SK-N-SH (cell line): Measurements from ENCODE around the gene CRIM1. TPM values are rescaled to one million over a fixed set of nuclear protein-coding genes. Genes with fewer than 3 reads are reported as not detected.

ENCODE experiments used
- CTCF ChIA-PET: fragments of 300-600, 350-600 bp; formaldehyde crosslinking; extraction: SDS; loops from one replicate; lab custom pipeline; 2021; lab: Yijun Ruan, JAX
- POLR2A ChIA-PET: fragments of 350-600 bp; sonication (Branson Sonifier 250); formaldehyde crosslinking; extraction: SDS; loops from one replicate; lab custom pipeline; 2020; ENCODE audit warnings: antibody characterized with exemption, inconsistent platforms; lab: Yijun Ruan, JAX
- DNase-seq: peaks from one replicate; pipeline ENCODE4 v3.0.0; 2012
- H2AFZ ChIP-seq: fragments of 200-600 bp; sonication (generic); 2 replicates; pipeline ENCODE4 v1.8.1; 2016; ENCODE audit warnings: antibody characterized with exemption, mild to moderate bottlenecking, low read depth
- H3F3A ChIP-seq: fragments of 200-600 bp; sonication (generic); replicated peaks from 2 replicates; pipeline ENCODE3; 2016; ENCODE audit warnings: antibody characterized with exemption, mild to moderate bottlenecking; ENCODE audit not compliant: insufficient read depth
- H3K27ac ChIP-seq, 2 experiments: fragments of 200-500 bp in 1 of 2; fragments of 200-600 bp in 1 of 2; sonication (Bioruptor generic) in 1 of 2; sonication (generic), shearing (Covaris generic) in 1 of 2; 2 replicates each; pipeline versions ENCODE4 v1.5.1 to v1.6.1; 2014 to 2016; ENCODE audit warnings: low read depth in 2 of 2, inconsistent platforms in 1 of 2, low read length in 1 of 2, mild to moderate bottlenecking in 1 of 2, mixed read lengths in 1 of 2
- H3K27me3 ChIP-seq: fragments of 200-600 bp; sonication (generic), shearing (Covaris generic); 2 replicates; pipeline ENCODE4 v1.6.1; 2016; ENCODE audit warnings: mixed run types; ENCODE audit not compliant: insufficient read depth
- H3K36me3 ChIP-seq, 2 experiments: fragments of 200-500 bp in 1 of 2; fragments of 200-600 bp in 1 of 2; sonication (Bioruptor generic) in 1 of 2; sonication (generic) in 1 of 2; replicated peaks in 1 of 2; 2 replicates each; pipeline versions ENCODE3 to v1.5.1; 2014 to 2016; ENCODE audit warnings: low read length in 1 of 2, mild to moderate bottlenecking in 1 of 2; ENCODE audit not compliant: insufficient read depth in 2 of 2, control insufficient read depth in 1 of 2
- H3K4me1 ChIP-seq, 2 experiments: fragments of 200-500 bp in 1 of 2; fragments of 200-600 bp in 1 of 2; sonication (Bioruptor generic) in 1 of 2; sonication (generic), shearing (Covaris generic) in 1 of 2; 2 replicates each; pipeline versions ENCODE4 v1.5.1 to v1.6.1; 2014 to 2016; ENCODE audit warnings: low read depth in 1 of 2, low read length in 1 of 2, mixed run types in 1 of 2; ENCODE audit not compliant: insufficient read depth in 2 of 2, control insufficient read depth in 1 of 2
- H3K4me2 ChIP-seq: fragments of 200-600 bp; sonication (generic), shearing (Covaris generic); 2 replicates; pipeline ENCODE4 v1.6.1; 2017; ENCODE audit warnings: mixed run types
- H3K4me3 ChIP-seq, 2 experiments: fragments of 200-500 bp in 1 of 2; fragments of 200-600 bp in 1 of 2; sonication (Bioruptor generic) in 1 of 2; sonication (generic), shearing (Covaris generic) in 1 of 2; 2 replicates each; pipeline versions ENCODE4 v1.5.1 to v1.8.1; 2014 to 2016; ENCODE audit warnings: low read depth in 2 of 2, inconsistent platforms in 1 of 2, low read length in 1 of 2, mild to moderate bottlenecking in 1 of 2, mixed read lengths in 1 of 2, moderate library complexity in 1 of 2
- H3K79me2 ChIP-seq: fragments of 200-600 bp; sonication (generic); 2 replicates; pipeline ENCODE4 v1.8.1; 2017; ENCODE audit warnings: mild to moderate bottlenecking; ENCODE audit not compliant: insufficient read depth
- H3K9ac ChIP-seq: fragments of 200-600 bp; sonication (generic); 2 replicates; pipeline ENCODE4 v1.6.1; 2017; ENCODE audit warnings: mixed run types
- H3K9me2 ChIP-seq: fragments of 200-600 bp; sonication (generic); 2 replicates; pipeline ENCODE4 v1.6.1; 2017; ENCODE audit warnings: mixed run types
- H3K9me3 ChIP-seq: fragments of 200-600 bp; sonication (generic); 2 replicates; pipeline ENCODE4 v1.6.1; 2017; ENCODE audit warnings: mixed run types, mild to moderate bottlenecking, moderate library complexity
- H4K20me1 ChIP-seq: fragments of 200-600 bp; sonication (generic); 2 replicates; pipeline ENCODE4 v1.6.1; 2017; ENCODE audit warnings: mild to moderate bottlenecking, mixed run types; ENCODE audit not compliant: insufficient read depth
- ELF1 ChIP-seq: IDR thresholded peaks from 2 replicates; pipeline ENCODE4 v1.4.0; 2012
- EP300 ChIP-seq, 2 experiments: IDR thresholded peaks; 2 replicates each; pipeline versions ENCODE4 v1.4.0 to v1.6.1; 2012; ENCODE audit warnings: borderline replicate concordance in 1 of 2, low read depth in 1 of 2, low read length in 1 of 2
- EZH2phosphoT487 ChIP-seq: fragments of 200-600 bp; sonication (generic); IDR thresholded peaks from 2 replicates; pipeline ENCODE4 v1.6.1; 2017; ENCODE audit warnings: low read depth, mixed run types, mild to moderate bottlenecking, antibody characterized with exemption, moderate library complexity, borderline replicate concordance
- FOSL2 ChIP-seq: IDR thresholded peaks from 2 replicates; pipeline ENCODE4 v1.4.0; 2012; ENCODE audit warnings: low read depth, mild to moderate bottlenecking, moderate library complexity, borderline replicate concordance
- FOXJ3 ChIP-seq: sonication (generic); formaldehyde crosslinking; IDR thresholded peaks from 2 replicates; pipeline ENCODE4 v1.5.1; 2020; ENCODE audit warnings: mild to moderate bottlenecking, missing genetic modification reagents
- JUND ChIP-seq: IDR thresholded peaks from 2 replicates; pipeline ENCODE4 v1.4.0; 2012
- MEF2A ChIP-seq: IDR thresholded peaks from 2 replicates; pipeline ENCODE4 v1.4.0; 2012; ENCODE audit warnings: low read depth, borderline replicate concordance
- MXI1 ChIP-seq: IDR thresholded peaks from 2 replicates; pipeline ENCODE4 v1.6.1; 2012; ENCODE audit warnings: mild to moderate bottlenecking, low read depth, low read length, improper control_type of control experiment
- NFIC ChIP-seq: IDR thresholded peaks from 2 replicates; pipeline ENCODE4 v1.4.0; 2012; ENCODE audit warnings: borderline replicate concordance
- POLR2AphosphoS5 ChIP-seq: IDR thresholded peaks from 2 replicates; pipeline ENCODE4 v1.6.1; 2012; ENCODE audit warnings: low read depth, low read length
- RXRA ChIP-seq: IDR thresholded peaks from 2 replicates; pipeline ENCODE4 v1.4.0; 2012; ENCODE audit warnings: low read depth, mild to moderate bottlenecking, borderline replicate concordance
- TCF12 ChIP-seq: IDR thresholded peaks from 2 replicates; pipeline ENCODE4 v1.4.0; 2012
- TEAD4 ChIP-seq: IDR thresholded peaks from 2 replicates; pipeline ENCODE4 v1.4.0; 2012; ENCODE audit warnings: mild to moderate bottlenecking, borderline replicate concordance; ENCODE audit not compliant: insufficient read depth
- YY1 ChIP-seq: IDR thresholded peaks from 2 replicates; pipeline ENCODE4 v1.4.0; 2012; ENCODE audit warnings: low read depth, mild to moderate bottlenecking
- WGBS: methylation state at CpG from one replicate; pipeline ENCODE4 v1.1.6; 2017; ENCODE audit warnings: low lambda C conversion rate; 5-methylcytosine and 5-hydroxymethylcytosine counted together
- polyA plus RNA-seq, 3 experiments: library from polyadenylated mRNA; depleted of rRNA; stranded (reverse); fragments of >200 nt; gene quantifications; 2 replicates each; pipeline ENCODE4 v1.2.3, GENCODE V29; 2012
- TF ChIP-seq, protein P1 (sequence below): IDR thresholded peaks from 2 replicates; pipeline ENCODE4 v1.4.0; 2012; ENCODE audit warnings: low read depth, borderline replicate concordance
- TF ChIP-seq, protein P2 (sequence below): IDR thresholded peaks from 2 replicates; pipeline ENCODE4; 2012
- TF ChIP-seq, protein P3 (sequence below): IDR thresholded peaks from 2 replicates; pipeline ENCODE4 v1.4.0; 2012; ENCODE audit warnings: low read depth
- TF ChIP-seq, protein P4 (sequence below): fragments of 150-350 bp; IDR thresholded peaks from 2 replicates; pipeline ENCODE4 v1.6.1; 2017; ENCODE audit warnings: antibody characterized with exemption, low read length, low read depth, borderline replicate concordance

CRIM1 gene
- polyA plus RNA-seq, 1 of the 3 experiments (the other 2 are of a cell fraction) = 244 TPM

DNA sequence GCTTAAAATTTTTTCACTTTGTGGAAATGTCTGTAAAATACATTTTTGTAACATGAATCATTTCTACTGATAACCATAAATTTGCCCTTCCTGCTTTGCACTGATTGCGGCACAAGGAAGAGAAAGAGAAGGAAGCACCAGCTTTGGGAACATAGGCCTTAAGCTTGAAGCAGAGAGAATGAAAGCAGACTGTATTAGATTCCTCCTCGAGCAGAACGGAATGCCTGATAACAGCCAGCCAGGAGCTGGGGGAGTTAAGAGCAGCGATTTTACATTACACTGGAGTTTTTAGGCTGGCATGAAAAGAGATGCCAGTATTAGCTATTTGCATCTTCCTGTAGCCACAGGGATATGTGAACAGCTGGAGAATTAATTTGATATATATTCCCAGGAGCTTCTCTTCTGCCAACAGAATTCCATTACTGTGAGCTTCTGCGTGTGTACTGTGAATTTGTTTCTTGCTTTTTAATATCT, 33.5 kb downstream of the CRIM1 start:
- H3K9ac ChIP-seq = peak overlapping the region; percentile 28; the same call in 1 of the 2 replicates
- POLR2A ChIA-PET = no interaction called here
- peaks cover 6 to 35% of the 10 kb centered on the region in 2 experiments for H3K36me3 ChIP-seq
- peaks cover 15% of the 10 kb centered on the region for H4K20me1 ChIP-seq
- H3K79me2 ChIP-seq = peaks cover 100% of the 10 kb centered on the region
- H3K4me2 ChIP-seq = peak overlapping the region; percentile 74
- no peak overlapping the region for H2AFZ ChIP-seq
- no peak for TF ChIP-seq FOXJ3 (CRISPR knock-in tag)
- TF ChIP-seq, protein P1, sequence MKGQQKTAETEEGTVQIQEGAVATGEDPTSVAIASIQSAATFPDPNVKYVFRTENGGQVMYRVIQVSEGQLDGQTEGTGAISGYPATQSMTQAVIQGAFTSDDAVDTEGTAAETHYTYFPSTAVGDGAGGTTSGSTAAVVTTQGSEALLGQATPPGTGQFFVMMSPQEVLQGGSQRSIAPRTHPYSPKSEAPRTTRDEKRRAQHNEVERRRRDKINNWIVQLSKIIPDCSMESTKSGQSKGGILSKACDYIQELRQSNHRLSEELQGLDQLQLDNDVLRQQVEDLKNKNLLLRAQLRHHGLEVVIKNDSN = no peak
- TF ChIP-seq POLR2AphosphoS5 = peak; percentile 64; the same call in 1 of the 2 replicates
- TF ChIP-seq NFIC = no peak
- peak; percentile 72; the same call in 1 of the 2 replicates for TF ChIP-seq FOSL2
- TF ChIP-seq ELF1 = peak; percentile 58; the same call in 1 of the 2 replicates
- TF ChIP-seq MEF2A = 0 out of 2 replicates have a peak, but pooled peaks have one; percentile 11
- TF ChIP-seq JUND = peak; percentile 85
- peak; percentile 70 for TF ChIP-seq TCF12
- TF ChIP-seq, protein P2, sequence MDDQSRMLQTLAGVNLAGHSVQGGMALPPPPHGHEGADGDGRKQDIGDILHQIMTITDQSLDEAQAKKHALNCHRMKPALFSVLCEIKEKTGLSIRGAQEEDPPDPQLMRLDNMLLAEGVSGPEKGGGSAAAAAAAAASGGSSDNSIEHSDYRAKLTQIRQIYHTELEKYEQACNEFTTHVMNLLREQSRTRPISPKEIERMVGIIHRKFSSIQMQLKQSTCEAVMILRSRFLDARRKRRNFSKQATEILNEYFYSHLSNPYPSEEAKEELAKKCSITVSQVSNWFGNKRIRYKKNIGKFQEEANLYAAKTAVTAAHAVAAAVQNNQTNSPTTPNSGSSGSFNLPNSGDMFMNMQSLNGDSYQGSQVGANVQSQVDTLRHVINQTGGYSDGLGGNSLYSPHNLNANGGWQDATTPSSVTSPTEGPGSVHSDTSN = peak; percentile 74
- peak; percentile 61; the same call in 1 of the 2 replicates for TF ChIP-seq TEAD4
- peak in 1 of 2 experiments; percentile 67; a peak in 1 of 4 replicates for TF ChIP-seq EP300 (IDR thresholded peaks at IDR 0.05; ENCODE audit: borderline replicate concordance in 1 of 2, low read depth in 1 of 2, low read length in 1 of 2)
- TF ChIP-seq, protein P3, sequence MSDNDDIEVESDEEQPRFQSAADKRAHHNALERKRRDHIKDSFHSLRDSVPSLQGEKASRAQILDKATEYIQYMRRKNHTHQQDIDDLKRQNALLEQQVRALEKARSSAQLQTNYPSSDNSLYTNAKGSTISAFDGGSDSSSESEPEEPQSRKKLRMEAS = no peak
- TF ChIP-seq EZH2phosphoT487 = no peak
- TF ChIP-seq YY1 = no peak
- TF ChIP-seq RXRA = peak; percentile 56; the same call in 1 of the 2 replicates
- no peak for TF ChIP-seq MXI1
- TF ChIP-seq, protein P4, sequence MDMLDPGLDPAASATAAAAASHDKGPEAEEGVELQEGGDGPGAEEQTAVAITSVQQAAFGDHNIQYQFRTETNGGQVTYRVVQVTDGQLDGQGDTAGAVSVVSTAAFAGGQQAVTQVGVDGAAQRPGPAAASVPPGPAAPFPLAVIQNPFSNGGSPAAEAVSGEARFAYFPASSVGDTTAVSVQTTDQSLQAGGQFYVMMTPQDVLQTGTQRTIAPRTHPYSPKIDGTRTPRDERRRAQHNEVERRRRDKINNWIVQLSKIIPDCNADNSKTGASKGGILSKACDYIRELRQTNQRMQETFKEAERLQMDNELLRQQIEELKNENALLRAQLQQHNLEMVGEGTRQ = no peak
- TF ChIP-seq, all 33 proteins: peak for 10
- Histone ChIP-seq H3K27me3 (no peaks in the 10 kb centered on the region), H3K4me1 (peaks cover 3 to 77% of the 10 kb centered on the region in 2 experiments; a peak in 3 of 4 replicates), H3K4me3 (no peak overlapping the region; a peak in 1 of 4 replicates), H3F3A (peaks cover 83% of the 10 kb centered on the region), H3K9me2 (no peaks in the 10 kb centered on the region), H3K27ac (peak overlapping the region; percentile 67 to 96; a peak in 3 of 4 replicates), H3K9me3 (no peaks in the 10 kb centered on the region)
- WGBS = 10% methylated on average over 5 of the region's 5 CpGs
- DNase-seq = no peak
- CTCF ChIA-PET = interaction anchor here (1.2 kb wide), 1 partner anchor 37 kb away, joined by 5 read pairs; no protein-coding TSS in a partner anchor
